A673 (cell line): Measurements from ENCODE around the gene RAPGEF2.

Experiments
- EZH2 ChIP-seq: fragments of 200-600 bp; sonication (generic); IDR thresholded peaks from 2 replicates; pipeline ENCODE4 v1.6.1; 2017; ENCODE audit warnings: borderline replicate concordance, low read depth, mild to moderate bottlenecking, mixed read lengths, antibody characterized with exemption, low read length; ENCODE audit not compliant: poor library complexity, severe bottlenecking
- TF ChIP-seq, protein P1 (sequence below): fragments of 300-800, 200-600 bp; sonication (generic); conservative IDR thresholded peaks from 2 replicates; pipeline ENCODE4 v1.5.1; 2017; ENCODE audit warnings: low read depth, mild to moderate bottlenecking, antibody characterized with exemption, low read length, moderate library complexity, mixed read lengths

DNA sequence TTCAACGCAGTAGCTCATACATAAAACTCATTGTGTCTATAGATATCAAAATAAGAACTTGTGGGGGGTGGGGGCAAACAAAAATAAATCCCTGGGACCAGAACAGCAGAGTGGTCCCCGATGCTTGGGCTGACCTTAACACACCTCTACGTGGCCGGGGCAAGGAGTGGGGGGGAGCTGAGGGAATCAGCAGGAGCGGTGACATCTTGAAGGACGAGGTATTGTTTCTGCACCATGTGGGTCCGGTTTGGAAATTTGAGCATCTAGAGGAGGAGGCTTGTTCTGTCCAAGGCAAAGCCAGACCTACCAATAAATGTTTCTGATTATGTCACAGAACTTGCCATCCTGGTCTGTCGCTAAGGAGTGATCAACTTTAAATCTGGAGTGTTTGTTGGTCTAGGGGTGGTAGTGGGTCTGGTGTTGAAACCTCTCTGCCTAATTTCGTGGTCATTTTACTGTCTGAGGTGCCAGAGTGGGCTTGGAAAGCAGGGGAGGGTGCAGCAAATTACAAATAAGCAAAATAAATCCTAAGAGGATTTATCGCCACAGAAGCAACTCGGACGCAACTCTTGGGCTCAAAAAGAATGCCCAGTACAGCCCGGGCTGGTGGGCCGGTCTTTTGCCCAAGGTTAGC lies 774 bp upstream of the RAPGEF2 start:
- TF ChIP-seq, protein P1, sequence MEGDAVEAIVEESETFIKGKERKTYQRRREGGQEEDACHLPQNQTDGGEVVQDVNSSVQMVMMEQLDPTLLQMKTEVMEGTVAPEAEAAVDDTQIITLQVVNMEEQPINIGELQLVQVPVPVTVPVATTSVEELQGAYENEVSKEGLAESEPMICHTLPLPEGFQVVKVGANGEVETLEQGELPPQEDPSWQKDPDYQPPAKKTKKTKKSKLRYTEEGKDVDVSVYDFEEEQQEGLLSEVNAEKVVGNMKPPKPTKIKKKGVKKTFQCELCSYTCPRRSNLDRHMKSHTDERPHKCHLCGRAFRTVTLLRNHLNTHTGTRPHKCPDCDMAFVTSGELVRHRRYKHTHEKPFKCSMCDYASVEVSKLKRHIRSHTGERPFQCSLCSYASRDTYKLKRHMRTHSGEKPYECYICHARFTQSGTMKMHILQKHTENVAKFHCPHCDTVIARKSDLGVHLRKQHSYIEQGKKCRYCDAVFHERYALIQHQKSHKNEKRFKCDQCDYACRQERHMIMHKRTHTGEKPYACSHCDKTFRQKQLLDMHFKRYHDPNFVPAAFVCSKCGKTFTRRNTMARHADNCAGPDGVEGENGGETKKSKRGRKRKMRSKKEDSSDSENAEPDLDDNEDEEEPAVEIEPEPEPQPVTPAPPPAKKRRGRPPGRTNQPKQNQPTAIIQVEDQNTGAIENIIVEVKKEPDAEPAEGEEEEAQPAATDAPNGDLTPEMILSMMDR, result no peak
- TF ChIP-seq EZH2, result no peak
